B cell (primary cell): ENCODE data around the gene NOP16. TPM values are rescaled to one million over a fixed set of nuclear protein-coding genes. Genes with fewer than 3 reads are reported as not detected.

ENCODE experiments used
- ATAC-seq: fragments of 200-7000 bp; cut with Tn5 transposase; one replicate; pipeline ENCODE4 v1.10.0; 2021; ENCODE audit warnings: low read depth, mild to moderate bottlenecking, moderate number of reproducible peaks, moderate library complexity
- CTCF ChIA-PET: fragments of 350-600 bp; sonication (Branson Sonifier 250); formaldehyde crosslinking; loops from one replicate; lab custom pipeline; 2021; ENCODE audit warnings: antibody characterized with exemption, inconsistent platforms; lab: Charles Lee
- POLR2A ChIA-PET: fragments of 350-600 bp; sonication (Branson Sonifier 250); formaldehyde crosslinking; loops from one replicate; lab custom pipeline; 2021; ENCODE audit warnings: antibody characterized with exemption; lab: Charles Lee
- DNase-seq: peaks from one replicate; pipeline ENCODE4 v3.0.0; 2013
- H2AFZ ChIP-seq: 2 replicates; pipeline ENCODE4 v1.6.1; 2012; ENCODE audit warnings: mild to moderate bottlenecking, low read depth, low read length; ENCODE audit not compliant: insufficient read depth, poor library complexity, severe bottlenecking
- H3K27ac ChIP-seq, 2 donors: 1 replicate in 1 of 2; 2 replicates in 1 of 2; pipeline ENCODE4 v1.5.1; 2012 to 2013; ENCODE audit warnings: low read length in 2 of 2, mild to moderate bottlenecking in 2 of 2, moderate library complexity in 1 of 2
- H3K27me3 ChIP-seq, 4 experiments: fragments of 200-600 bp in 1 of 4; sonication (generic) in 1 of 4; replicated peaks in 1 of 4; 1 replicate in 2 of 4; 2 replicates in 2 of 4; pipeline versions ENCODE4 v1.6.1 to v1.7.0; 2013 to 2016; ENCODE audit warnings: low read length in 3 of 4, mild to moderate bottlenecking in 2 of 4, mixed read lengths in 1 of 4, moderate library complexity in 1 of 4; ENCODE audit not compliant: insufficient read depth in 4 of 4, control insufficient read depth in 3 of 4; ENCODE audit errors: control extremely low read depth in 1 of 4
- H3K36me3 ChIP-seq, 2 experiments: replicated peaks in 1 of 2; 1 replicate in 1 of 2; 2 replicates in 1 of 2; pipeline versions ENCODE4 v1.6.1 to v1.7.1; 2013; ENCODE audit warnings: low read length in 1 of 2; ENCODE audit not compliant: insufficient read depth in 2 of 2, control insufficient read depth in 1 of 2; ENCODE audit errors: control extremely low read depth in 1 of 2, extremely low read depth in 1 of 2
- H3K4me1 ChIP-seq, 2 donors: fragments of 200-600 bp in 1 of 2; sonication (generic) in 1 of 2; 1 replicate in 1 of 2; 2 replicates in 1 of 2; pipeline versions ENCODE4 v1.5.1 to v1.6.1; 2013 to 2017; ENCODE audit warnings: low read length in 2 of 2; ENCODE audit not compliant: control insufficient read depth in 2 of 2, insufficient read depth in 2 of 2
- H3K4me2 ChIP-seq: replicated peaks from 2 replicates; pipeline ENCODE3; 2012; ENCODE audit warnings: mild to moderate bottlenecking, low read depth, low read length; ENCODE audit not compliant: poor library complexity, severe bottlenecking
- H3K4me3 ChIP-seq, 5 experiments: fragments of 200-600 bp in 1 of 5; sonication (generic) in 1 of 5; 1 replicate in 3 of 5; 2 replicates in 2 of 5; pipeline versions ENCODE4 v1.5.1 to v1.7.0; 2011 to 2016; ENCODE audit warnings: low read length in 4 of 5, mild to moderate bottlenecking in 4 of 5, low read depth in 2 of 5, control low read depth in 1 of 5, moderate library complexity in 1 of 5; ENCODE audit not compliant: insufficient read depth in 1 of 5; ENCODE audit errors: control extremely low read depth in 1 of 5, extremely low read depth in 1 of 5
- H3K79me2 ChIP-seq: fragments of 200-600 bp; sonication (generic); one replicate; pipeline ENCODE4 v1.6.0; 2016; ENCODE audit warnings: low read length; ENCODE audit not compliant: control insufficient read depth, insufficient read depth
- H3K9ac ChIP-seq: fragments of 200-600 bp; sonication (generic); 2 replicates; pipeline ENCODE4 v1.6.1; 2017; ENCODE audit warnings: mild to moderate bottlenecking, low read length, moderate library complexity
- H3K9me3 ChIP-seq, 3 donors: one replicate each; pipeline versions ENCODE4 v1.6.1 to v1.7.1; 2013; ENCODE audit warnings: low read length in 2 of 3; ENCODE audit not compliant: control insufficient read depth in 2 of 3, insufficient read depth in 1 of 3; ENCODE audit errors: control extremely low read depth in 1 of 3
- H4K20me1 ChIP-seq: 2 replicates; pipeline ENCODE4 v1.6.0; 2012; ENCODE audit warnings: mild to moderate bottlenecking, low read length; ENCODE audit not compliant: insufficient read depth, control insufficient read depth, poor library complexity, severe bottlenecking
- H3K27ac Mint-ChIP-seq: one replicate; pipeline ENCODE4 v1.8.0; 2021; ENCODE audit warnings: mixed read lengths
- H3K27me3 Mint-ChIP-seq: one replicate; pipeline ENCODE4 v1.8.0; 2021; ENCODE audit warnings: mixed read lengths
- H3K4me1 Mint-ChIP-seq: one replicate; pipeline ENCODE4 v1.8.0; 2021; ENCODE audit warnings: mixed read lengths
- H3K4me3 Mint-ChIP-seq: one replicate; pipeline ENCODE4 v1.8.0; 2021; ENCODE audit warnings: mixed read lengths
- H3K9me3 Mint-ChIP-seq: one replicate; pipeline ENCODE4 v1.8.0; 2022; ENCODE audit warnings: mixed read lengths; ENCODE audit not compliant: insufficient read depth
- EZH2 ChIP-seq: IDR thresholded peaks from 2 replicates; pipeline ENCODE4 v1.6.1; 2012; ENCODE audit warnings: borderline replicate concordance, low read depth, mild to moderate bottlenecking, moderate library complexity, low read length; ENCODE audit not compliant: insufficient read depth, poor library complexity, severe bottlenecking
- WGBS: methylation state at CpG from one replicate; pipeline ENCODE4 v1.1.5; 2013; ENCODE audit warnings: missing lambda C conversion rate; ENCODE audit not compliant: insufficient coverage; 5-methylcytosine and 5-hydroxymethylcytosine counted together
- intact Hi-C: fragments of 100-400 bp; cut with micrococcal nuclease; formaldehyde crosslinking; loops from one replicate; pipeline ENCODE4 v1.10.0; 2022
- polyA plus RNA-seq: library from polyadenylated mRNA; depleted of rRNA; stranded (reverse); fragments of >200 nt; gene quantifications from 2 replicates; pipeline ENCODE4 v1.2.3, GENCODE V29; 2012
- total RNA-seq, 2 donors: library from RNA; stranded (reverse); fragments of 120-200 nt in 1 of 2; gene quantifications; 1 replicate in 1 of 2; 2 replicates in 1 of 2; pipeline versions ENCODE4 v1.2.3 to v1.2.4, GENCODE V29; 2013 to 2022
- TF ChIP-seq, protein P1 (sequence below): fragments of 200-600 bp; IDR thresholded peaks from one replicate; pipeline ENCODE4 v1.8.0; 2022; ENCODE audit warnings: antibody characterized with exemption, mild to moderate bottlenecking

The NOP16 gene
- total and polyA plus RNA-seq, 2 donors (not counting 1 experiment from before 2014, with no cell fraction given) = 25.0 to 27.8 TPM

DNA sequence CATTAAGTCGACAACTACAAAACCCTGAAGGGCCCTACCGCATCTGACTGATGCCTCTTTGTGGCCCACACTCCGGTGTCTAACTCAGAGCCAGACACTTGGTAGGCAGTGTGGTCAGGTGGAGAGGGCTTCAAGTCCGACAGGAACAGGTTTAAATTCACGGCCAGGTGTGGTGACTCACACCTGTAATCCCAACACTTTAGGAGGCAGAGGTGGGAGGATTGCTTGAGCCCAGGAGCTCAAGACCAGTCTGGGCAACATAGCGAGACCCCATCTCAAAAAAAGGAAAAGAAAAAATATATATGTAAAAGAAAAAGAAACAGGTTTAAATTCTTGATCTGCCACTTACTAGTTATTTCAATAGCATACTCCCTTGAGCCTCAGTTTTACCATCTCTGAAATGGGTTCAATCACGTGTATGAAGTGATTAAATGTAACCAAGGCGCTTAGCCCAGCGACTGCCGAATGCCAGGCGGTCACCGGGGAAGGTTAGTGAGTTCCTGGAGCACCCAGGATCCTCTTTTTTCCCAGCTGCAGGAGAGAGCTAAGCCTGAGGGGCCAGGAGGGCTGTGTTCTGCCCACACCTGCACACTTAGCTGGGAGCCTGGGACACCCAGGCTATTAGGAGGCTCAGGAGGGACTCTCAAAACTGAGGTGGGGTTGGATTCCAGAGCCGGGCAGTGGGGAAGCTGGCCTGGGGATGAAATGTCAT lies 27.0 kb upstream of the NOP16 start:
- no peak for TF ChIP-seq EZH2
- TF ChIP-seq, protein P1, sequence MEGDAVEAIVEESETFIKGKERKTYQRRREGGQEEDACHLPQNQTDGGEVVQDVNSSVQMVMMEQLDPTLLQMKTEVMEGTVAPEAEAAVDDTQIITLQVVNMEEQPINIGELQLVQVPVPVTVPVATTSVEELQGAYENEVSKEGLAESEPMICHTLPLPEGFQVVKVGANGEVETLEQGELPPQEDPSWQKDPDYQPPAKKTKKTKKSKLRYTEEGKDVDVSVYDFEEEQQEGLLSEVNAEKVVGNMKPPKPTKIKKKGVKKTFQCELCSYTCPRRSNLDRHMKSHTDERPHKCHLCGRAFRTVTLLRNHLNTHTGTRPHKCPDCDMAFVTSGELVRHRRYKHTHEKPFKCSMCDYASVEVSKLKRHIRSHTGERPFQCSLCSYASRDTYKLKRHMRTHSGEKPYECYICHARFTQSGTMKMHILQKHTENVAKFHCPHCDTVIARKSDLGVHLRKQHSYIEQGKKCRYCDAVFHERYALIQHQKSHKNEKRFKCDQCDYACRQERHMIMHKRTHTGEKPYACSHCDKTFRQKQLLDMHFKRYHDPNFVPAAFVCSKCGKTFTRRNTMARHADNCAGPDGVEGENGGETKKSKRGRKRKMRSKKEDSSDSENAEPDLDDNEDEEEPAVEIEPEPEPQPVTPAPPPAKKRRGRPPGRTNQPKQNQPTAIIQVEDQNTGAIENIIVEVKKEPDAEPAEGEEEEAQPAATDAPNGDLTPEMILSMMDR = no peak
- Histone ChIP-seq H3K79me2 (peaks cover 26% of the 10 kb centered on the region), H2AFZ (peak overlapping the region; percentile 92), H3K27ac (peak overlapping the region in 1 of 2 donors; percentile 58), H3K9me3 (no peaks in the 10 kb centered on the region), H3K27me3 (no peaks in the 10 kb centered on the region), H3K9ac (peak overlapping the region; percentile 87), H3K36me3 (no peaks in the 10 kb centered on the region), H3K4me3 (peak overlapping the region; percentile 51 to 86 (median 70)), H3K4me1 (peaks cover 14 to 19% of the 10 kb centered on the region in 2 donors), H4K20me1 (peaks cover 8% of the 10 kb centered on the region), H3K4me2 (peak overlapping the region; percentile 98)
- Mint-ChIP-seq H3K4me3 (peak overlapping the region; percentile 83), H3K4me1 (peaks cover 21% of the 10 kb centered on the region), H3K27me3 (no peaks in the 10 kb centered on the region), H3K9me3 (no peaks in the 10 kb centered on the region), H3K27ac (peak overlapping the region; percentile 67)
- WGBS = 86% methylated on average over 9 of the region's 13 CpGs
- ATAC-seq (no peak), DNase-seq (no peak)
- CTCF ChIA-PET = interaction anchor here (0.5 to 3.6 kb wide), 12 partner anchors 33 to 245 kb away, joined by 3 to 33 read pairs (median 5); partner anchors contain the start of genes FAF2, RNF44 and TSPAN17
- intact Hi-C loops = loop anchor here (5.0 kb wide), 1 partner anchor 53 kb away; the partner anchor contains the start of gene KIAA1191
- POLR2A ChIA-PET = interaction anchor here (0.6 to 1.9 kb wide), 3 partner anchors 26 to 128 kb away, joined by 3 to 7 read pairs (median 6); partner anchors contain the start of genes HIGD2A and NOP16

DNA sequence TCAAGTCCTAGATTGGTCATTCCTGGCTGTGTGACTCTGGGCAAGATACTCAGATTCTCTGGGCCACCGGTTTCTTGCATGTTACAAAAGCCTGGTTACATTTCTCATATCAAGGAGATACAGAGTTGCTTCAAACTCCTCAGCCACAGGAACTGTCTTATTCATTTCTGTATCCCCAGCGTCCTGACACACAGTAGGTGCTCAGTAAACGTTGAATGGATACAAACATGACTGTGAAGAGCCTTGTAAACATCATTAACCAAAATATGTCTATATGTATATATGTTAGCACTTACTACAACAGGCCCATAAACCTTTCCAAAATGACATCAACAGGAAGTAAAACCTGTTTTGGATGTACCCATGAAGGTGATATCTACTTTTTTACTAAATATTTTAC lies 26.3 kb upstream of the NOP16 start:
- no peak for TF ChIP-seq EZH2
- TF ChIP-seq, protein P1 = no peak
- ATAC-seq (no peak), DNase-seq (no peak)
- no CpG with 5 or more reads among the region's 3 CpGs for WGBS
- Histone ChIP-seq H3K4me2 (peak overlapping the region; percentile 98), H3K79me2 (peaks cover 26% of the 10 kb centered on the region), H4K20me1 (peaks cover 8% of the 10 kb centered on the region), H3K27me3 (no peaks in the 10 kb centered on the region), H3K4me1 (peaks cover 14 to 19% of the 10 kb centered on the region in 2 donors), H3K9me3 (no peaks in the 10 kb centered on the region), H2AFZ (no peak overlapping the region), H3K36me3 (peaks cover 0 to 4% of the 10 kb centered on the region in 2 experiments), H3K4me3 (no peak overlapping the region), H3K9ac (no peak overlapping the region), H3K27ac (no peak overlapping the region)
- Mint-ChIP-seq H3K4me1 (peaks cover 21% of the 10 kb centered on the region), H3K27ac (no peak overlapping the region), H3K9me3 (no peaks in the 10 kb centered on the region), H3K4me3 (peak overlapping the region; percentile 83), H3K27me3 (no peaks in the 10 kb centered on the region)
- ChIA-PET POLR2A (interaction anchor here (0.6 kb wide), 1 partner anchor 25 kb away, joined by 6 read pairs; no protein-coding TSS in a partner anchor), CTCF (interaction anchor here (1.2 to 2.8 kb wide), 4 partner anchors 52 to 246 kb away, joined by 3 to 33 read pairs (median 10); partner anchors contain the start of gene RNF44)
- intact Hi-C loops = loop anchor here (5.0 kb wide), 1 partner anchor 52 kb away; the partner anchor contains the start of gene KIAA1191
